ACHN (cell line): ENCODE measurements around the gene CELA2A.

Experiments used
- DNase-seq: peaks from one replicate; pipeline ENCODE4 v3.0.0-alpha.2; 2015
- in situ Hi-C: cut with HindIII; loops from 2 replicates; pipeline ENCODE4 v1.10.0; 2017; ENCODE audit warnings: low sequenced_read_pairs, low pct_ligation_motif_present, low pct_unique_long_range_greater_than_20kb

CELA2A gene

DNA sequence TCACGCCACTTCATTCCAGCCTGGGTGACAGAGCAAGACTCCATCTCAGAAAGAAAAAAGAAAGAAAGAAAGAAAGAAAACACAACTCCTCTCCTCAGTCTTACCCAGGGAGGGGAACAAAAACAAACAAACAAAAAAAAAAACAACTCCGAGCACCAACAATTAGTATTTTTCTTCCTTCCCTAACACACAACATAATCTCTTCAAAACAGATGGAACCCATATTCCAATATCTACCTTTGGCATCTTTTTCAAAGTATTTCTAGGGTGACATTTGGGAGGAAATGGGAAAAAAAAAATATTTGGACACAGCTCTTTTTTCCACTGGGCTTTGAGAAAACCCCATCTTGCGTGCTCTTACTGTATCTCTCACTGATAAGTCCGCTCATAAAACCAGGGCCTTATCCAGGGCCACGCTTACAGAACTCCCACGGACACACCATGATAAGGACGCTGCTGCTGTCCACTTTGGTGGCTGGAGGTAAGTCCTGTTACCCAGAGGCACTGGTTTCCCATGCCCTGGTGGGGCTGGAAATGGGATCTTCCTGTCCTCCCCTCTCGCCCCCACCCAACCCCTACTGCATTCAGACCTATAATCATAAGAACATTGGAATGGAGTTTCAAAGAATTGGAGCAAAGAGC is at the start of gene CELA2A:
Gene CELA2A, plus strand, starts transcription at position 420 of the 642 bp plus-strand sequence. Its CDS starts 22 bp downstream, at position 442.
- in situ Hi-C loops = no loop called here
- DNase-seq = no peak

- DNase-seq = no peak
- in situ Hi-C loops = no loop called here
Observed at GRCh38 chr1:15407580-15407979, 49.0 kb upstream of the CELA2A start.

GRCh38 chr1:15408890-15409387 is 47.6 kb upstream of the CELA2A start:
- in situ Hi-C loops = no loop called here
- no peak for DNase-seq

- in situ Hi-C loops = no loop called here
- peak; percentile 79 for DNase-seq
Observed at GRCh38 chr1:15409388-15410222, 46.9 kb upstream of the CELA2A start, which contains the start of gene EFHD2. Gene EFHD2 (plus strand): TSS chr1:15409888. CDS start chr1:15409972, 84 bp downstream.

DNA sequence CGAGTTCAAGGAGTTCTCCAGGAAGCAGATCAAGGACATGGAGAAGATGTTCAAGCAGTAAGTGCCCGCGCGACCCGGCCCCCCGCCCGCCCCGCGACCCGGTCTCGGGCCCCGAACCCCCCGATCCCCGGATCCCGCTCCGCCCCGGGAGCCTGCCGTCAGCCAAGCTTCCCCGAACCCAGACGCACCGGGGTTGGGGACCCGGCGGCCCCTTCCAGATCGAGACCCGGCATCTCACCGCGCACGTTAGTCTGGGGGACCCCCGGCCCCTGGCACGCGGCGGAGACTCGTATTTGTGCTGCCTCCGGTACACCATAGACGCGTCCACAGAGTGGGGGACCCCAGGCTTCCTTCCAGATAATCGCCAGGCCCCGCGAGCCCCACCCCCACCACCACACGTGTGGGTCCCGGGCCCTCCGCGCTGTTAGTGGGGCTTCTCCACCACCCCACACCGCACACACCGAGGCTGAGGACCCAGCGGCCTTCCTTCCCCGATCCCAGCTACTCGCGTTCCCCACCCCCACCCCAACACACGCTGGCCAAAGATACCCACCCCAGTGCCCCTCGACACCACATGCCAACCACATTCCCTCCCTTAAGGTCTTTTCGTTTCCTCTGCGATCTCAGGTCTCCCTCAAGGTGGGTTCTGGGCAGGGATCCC is 46.2 kb upstream of the CELA2A start:
- no peak for DNase-seq
- in situ Hi-C loops = no loop called here

GRCh38 chr1:15410884-15411245 is 45.7 kb upstream of the CELA2A start:
- in situ Hi-C loops = no loop called here
- DNase-seq = no peak

DNA sequence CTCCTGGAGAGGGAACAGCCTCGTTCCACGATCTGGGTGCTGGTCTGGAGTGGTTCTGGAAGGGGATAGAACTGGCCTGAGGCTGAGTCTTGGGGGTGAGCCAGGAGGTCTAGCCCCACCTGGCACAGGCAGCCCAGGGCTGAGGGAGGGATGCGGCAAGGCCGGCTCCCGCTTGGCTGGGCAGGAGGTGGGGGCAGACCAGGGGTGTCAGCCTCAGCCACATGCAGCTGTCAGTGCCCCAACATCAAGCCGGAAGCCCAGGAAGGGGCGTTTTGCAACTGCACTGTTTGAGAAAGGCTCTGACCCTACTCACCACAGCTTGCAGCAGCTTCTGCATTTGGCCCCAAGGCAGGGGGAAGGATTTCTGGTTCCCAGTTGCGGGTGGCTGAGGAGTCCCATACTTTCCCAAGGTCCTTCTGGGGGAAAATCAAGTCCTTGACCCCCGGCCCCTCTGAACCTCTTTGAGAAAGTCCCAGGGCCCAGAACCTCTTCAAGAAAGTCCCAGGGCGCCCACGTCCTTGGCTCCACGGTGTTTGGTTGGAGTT is 44.9 kb upstream of the CELA2A start:
- in situ Hi-C loops = no loop called here
- DNase-seq = no peak

DNA sequence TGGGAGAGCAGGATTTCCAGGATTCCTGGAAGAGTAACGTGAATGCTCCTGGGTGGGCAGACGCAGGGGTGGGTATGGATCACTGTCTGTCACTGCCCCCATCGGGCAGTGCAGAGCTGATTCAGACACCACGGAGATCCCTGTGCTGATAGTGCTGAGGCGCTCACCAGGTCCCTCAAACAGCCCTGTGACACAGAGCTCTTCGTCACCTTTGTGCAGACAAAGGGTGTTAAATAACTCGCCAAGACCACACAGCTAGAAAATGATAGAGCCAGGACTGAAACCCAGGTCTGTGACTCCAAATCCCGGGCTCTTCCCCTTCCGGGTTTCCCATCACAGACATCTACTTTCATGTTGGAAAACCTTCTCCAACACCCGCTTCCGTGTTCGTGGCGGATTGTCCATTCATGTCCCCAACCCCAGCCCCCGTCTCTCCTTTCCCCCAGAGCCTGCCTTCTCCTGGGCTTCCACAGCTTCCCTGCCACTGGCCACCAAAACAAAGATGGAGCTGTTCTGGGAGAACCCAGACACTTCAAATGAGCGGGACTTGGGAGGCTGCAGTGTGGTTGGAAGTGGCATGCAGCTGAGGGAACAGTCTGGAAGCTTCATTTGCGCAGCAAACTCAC is 44.2 kb upstream of the CELA2A start:
- no peak for DNase-seq
- in situ Hi-C loops = no loop called here

DNA sequence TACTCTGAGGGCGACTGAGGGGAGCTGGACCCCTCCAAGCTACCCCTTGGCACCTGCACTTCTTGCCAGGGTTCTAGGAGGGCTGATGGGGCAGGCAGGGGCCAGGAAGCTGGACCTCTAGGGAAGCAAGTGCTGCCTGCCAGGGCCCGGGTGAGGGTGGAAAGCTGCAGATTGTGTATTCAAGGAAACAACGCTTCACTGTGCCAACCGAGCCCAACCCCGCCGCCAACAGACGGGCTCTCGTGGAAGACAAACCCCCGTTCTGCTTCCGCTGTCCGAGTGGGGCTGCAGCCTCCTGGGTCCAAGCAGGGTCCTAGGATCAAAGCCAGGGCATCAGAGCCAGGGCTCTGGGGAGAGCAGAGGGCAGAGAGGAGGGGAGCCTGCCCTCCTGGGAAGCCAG is 43.7 kb upstream of the CELA2A start:
- in situ Hi-C loops = no loop called here
- DNase-seq = no peak

GRCh38 chr1:15413563-15414444 is 42.7 kb upstream of the CELA2A start:
- in situ Hi-C loops = no loop called here

GRCh38 chr1:15414445-15414983 is 42.0 kb upstream of the CELA2A start:
- DNase-seq = no peak
- in situ Hi-C loops = no loop called here

More at GRCh38 chr1:15413563-15414444, 42.7 kb upstream of the CELA2A start:
- no peak for DNase-seq

DNA sequence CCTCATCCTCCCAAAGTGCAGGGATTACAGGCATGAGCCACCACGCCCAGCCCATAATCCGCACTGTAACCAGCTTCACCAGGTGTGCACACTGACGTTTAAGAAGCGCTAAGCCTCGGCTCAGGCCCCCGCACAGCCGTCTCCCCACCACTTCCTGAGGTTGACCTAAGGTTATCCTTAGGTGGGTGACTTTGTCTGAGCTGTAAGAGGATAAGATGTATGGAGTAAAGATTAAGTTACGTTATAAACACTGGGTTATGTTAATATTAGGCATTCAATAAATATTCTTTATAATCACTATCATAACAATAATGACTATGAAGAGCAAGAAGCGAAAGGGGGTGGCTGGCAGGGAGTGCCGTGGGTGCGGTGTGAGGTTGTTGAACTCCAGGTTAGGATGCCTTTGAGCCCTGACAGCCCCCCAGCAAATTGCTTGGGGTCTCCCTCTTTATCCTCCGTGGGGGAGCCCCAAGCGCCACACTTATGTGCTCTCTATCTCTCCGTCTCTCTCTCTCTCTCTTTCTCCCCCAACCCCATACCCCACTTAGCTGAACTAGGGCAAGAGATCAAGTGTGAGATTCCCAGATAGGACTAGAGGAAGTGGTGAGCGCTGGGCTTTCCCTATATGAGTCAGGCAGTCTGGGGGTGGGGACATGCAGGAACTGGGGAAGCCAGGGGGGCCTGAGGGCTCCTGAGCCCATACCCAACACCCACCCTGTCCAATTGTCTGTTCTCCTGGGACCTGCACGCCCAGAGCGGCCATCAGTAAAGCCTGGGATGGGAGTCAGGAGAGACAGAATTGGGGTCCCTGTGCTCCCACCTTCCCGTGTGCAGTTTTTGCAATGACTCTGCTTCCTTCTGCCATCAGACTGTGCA is 39.2 kb upstream of the CELA2A start:
- DNase-seq = peak; percentile 62
- in situ Hi-C loops = no loop called here

DNA sequence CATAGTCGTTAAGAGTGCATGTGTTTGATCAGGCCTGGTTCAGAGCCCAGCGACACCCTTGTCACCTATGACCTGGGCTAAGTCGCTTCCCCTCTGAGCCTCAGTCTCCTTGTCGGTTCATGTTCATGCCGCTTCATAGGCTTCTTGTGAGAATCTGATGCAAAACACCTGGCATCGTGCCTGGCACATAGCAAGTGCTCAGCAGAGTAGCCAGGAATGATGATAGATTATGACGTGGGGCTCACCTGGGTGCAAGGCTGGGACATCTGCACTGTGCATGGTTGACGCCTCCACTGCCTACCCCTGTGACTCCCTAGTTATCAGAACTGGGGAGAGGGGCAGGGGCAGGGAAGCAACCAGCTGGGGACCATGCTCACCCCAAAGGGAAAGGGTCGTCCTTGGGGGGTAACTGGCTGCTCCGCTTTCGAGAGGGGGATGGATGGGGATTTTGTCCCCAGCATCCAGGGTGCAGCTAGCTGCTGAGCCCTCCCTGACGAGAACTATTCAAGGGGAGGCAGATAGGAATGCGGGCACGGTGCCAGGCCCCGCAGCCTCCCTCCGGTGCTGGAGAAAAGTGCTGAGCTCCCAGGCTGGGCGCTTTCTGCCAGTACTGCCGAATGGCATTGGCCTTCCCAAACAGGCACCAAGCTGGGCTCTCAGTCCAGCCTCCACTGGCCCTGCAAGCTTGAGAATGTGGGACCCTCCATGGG is 37.6 kb upstream of the CELA2A start:
- DNase-seq = peak; percentile 50
- in situ Hi-C loops = no loop called here

DNA sequence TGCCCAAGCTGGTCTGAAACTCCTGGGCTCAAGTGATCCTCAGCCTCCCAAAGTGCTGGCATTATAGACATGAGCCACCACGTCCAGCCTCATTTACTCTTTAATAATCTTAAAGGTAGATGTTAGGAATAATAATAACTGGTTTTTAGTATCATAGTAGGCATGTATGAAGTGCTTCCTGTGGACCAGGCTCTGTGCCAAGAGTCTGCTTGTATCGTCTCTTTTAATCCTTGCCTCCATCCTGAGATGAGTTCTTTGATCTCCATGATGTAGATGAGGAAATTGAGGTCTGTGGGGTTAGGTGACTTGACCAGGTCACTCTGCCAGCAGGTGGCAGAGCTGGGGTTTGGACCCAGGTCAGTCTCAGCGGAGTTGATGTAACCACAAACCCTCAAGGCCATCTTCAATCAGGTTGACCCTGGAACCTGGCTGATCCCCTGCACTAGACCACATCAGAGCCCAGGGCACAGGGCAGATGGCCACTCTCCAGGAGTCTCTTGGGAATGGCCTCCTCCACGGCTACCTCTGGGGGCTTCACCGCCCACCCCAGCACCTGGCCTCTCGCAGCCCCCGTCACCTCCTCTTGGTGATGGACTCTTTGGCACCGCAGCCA is 35.6 kb upstream of the CELA2A start:
- in situ Hi-C loops = no loop called here
- no peak for DNase-seq

- DNase-seq = no peak
- in situ Hi-C loops = no loop called here
Observed at GRCh38 chr1:15422871-15423270, 33.7 kb upstream of the CELA2A start.
